Astrocyte of the cerebellum (primary cell): ENCODE data around the gene EIF3B.

Source experiments
- DNase-seq: peaks from one replicate; pipeline ENCODE4 v3.0.0-alpha.2; 2011; ENCODE audit warnings: low read depth
- H3K4me3 ChIP-seq: 2 replicates; pipeline ENCODE4 v1.5.1; 2011; ENCODE audit warnings: mild to moderate bottlenecking, low read depth, low read length, moderate library complexity
- in situ Hi-C: cut with HindIII; loops from 2 replicates; pipeline ENCODE4 v1.10.0; 2017; ENCODE audit warnings: low sequenced_read_pairs
- TF ChIP-seq, protein P1 (sequence below): IDR thresholded peaks from 2 replicates; pipeline ENCODE4 v1.5.1; 2012; ENCODE audit warnings: low read length, low read depth, moderate library complexity, mild to moderate bottlenecking; ENCODE audit errors: missing control alignments

Gene EIF3B

GRCh38 chr7:2417981-2418481 lies 63.4 kb downstream of the EIF3B start:
- no peak overlapping the region for H3K4me3 ChIP-seq
- DNase-seq, result no peak
- in situ Hi-C loops, result no loop called here
- TF ChIP-seq, protein P1, sequence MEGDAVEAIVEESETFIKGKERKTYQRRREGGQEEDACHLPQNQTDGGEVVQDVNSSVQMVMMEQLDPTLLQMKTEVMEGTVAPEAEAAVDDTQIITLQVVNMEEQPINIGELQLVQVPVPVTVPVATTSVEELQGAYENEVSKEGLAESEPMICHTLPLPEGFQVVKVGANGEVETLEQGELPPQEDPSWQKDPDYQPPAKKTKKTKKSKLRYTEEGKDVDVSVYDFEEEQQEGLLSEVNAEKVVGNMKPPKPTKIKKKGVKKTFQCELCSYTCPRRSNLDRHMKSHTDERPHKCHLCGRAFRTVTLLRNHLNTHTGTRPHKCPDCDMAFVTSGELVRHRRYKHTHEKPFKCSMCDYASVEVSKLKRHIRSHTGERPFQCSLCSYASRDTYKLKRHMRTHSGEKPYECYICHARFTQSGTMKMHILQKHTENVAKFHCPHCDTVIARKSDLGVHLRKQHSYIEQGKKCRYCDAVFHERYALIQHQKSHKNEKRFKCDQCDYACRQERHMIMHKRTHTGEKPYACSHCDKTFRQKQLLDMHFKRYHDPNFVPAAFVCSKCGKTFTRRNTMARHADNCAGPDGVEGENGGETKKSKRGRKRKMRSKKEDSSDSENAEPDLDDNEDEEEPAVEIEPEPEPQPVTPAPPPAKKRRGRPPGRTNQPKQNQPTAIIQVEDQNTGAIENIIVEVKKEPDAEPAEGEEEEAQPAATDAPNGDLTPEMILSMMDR, result no peak

DNA sequence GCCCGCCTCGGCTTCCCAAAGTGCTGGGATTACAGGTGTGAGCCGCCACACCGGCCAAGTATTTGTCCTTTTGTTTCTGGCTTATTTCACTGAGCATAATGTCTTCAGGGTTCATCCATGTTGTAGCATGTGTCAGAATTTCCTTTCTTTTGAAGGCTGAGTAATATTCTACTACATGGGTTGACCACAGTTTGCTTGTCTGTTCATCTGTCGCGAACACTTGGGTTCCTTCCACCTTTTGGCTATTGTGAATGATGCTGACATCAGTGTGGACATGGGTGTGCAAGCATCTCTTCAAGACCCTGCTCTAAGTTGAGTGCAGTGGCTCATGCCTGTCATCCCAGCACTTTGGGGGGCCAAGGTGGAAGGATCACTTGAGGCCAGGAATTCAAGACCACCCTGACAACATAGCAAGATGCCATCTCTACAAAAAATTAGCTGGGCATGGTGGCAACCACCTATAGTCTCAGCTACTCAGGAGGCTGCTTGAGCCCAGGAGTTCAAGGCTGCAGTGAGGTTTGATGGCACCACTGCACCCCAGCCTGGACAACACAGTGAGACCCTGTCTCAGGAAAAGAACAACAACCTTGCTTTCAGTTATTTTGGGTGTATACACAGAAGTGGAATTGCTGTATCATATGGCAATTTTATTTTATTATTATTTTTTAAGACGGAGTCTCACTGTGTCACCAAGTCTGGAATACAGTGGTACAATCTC lies 65.7 kb downstream of the EIF3B start:
- TF ChIP-seq, protein P1, result no peak
- in situ Hi-C loops, result no loop called here
- H3K4me3 ChIP-seq, result no peak overlapping the region
- DNase-seq, result no peak

DNA sequence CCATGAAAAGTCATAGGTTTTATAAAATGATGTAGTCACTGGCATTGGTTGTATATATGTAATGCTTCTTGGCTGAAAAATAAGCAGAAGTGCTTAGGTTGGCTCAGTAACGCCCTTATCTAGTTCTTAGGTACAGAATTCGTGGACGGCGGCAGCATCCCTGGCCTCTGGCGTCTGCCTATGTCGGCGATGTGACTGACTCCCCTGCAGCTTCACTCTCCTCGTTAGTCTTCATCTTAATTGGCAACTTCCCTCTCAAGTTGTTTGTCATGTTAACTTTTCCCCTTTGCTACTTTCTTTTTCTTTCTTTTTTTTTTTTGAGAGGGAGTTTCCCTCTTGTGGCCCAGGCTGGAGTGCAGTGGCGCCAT lies 67.3 kb downstream of the EIF3B start:
- in situ Hi-C loops, result no loop called here

DNA sequence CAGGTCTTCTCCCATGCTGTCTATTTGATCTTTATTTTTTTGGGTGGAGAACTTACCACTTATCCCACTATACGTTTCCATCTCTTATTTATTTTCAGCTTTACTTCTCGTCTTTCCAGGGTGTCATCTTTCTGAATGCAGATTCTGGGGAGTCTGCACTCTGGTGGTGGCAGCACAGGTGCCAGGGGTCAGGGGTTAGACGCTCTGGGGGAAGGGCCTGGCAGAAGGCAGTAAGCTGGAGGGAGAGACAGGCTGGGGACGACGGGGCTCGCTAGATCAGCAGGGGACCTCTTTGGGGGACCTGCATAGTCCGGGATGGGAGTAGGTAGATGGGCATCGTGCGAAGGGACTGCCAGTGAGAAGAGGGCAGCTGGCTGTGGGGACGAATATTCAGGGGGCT lies 71.1 kb downstream of the EIF3B start:
- H3K4me3 ChIP-seq, result no peak overlapping the region
- in situ Hi-C loops, result no loop called here
- TF ChIP-seq, protein P1, result no peak
- no peak for DNase-seq

More for the DNA sequence above, 67.3 kb downstream of the EIF3B start:
- DNase-seq, result no peak
- TF ChIP-seq, protein P1, result no peak
- no peak overlapping the region for H3K4me3 ChIP-seq
